Smooth muscle cell (in vitro differentiated cells): ENCODE data around the gene LPIN1. TPM values are rescaled to one million over a fixed set of nuclear protein-coding genes. Genes with fewer than 3 reads are reported as not detected.
A peak's percentile ranks its signal among the peaks of the same experiment; 100 is the strongest.

ENCODE experiments used
- DNase-seq: peaks from one replicate; lab custom pipeline; 2025; ENCODE audit not compliant: unreplicated experiment; lab: John Stamatoyannopoulos, UW
- H2AFZ ChIP-seq: fragments of 200-600 bp; sonication (generic); 2 replicates; pipeline ENCODE4 v1.6.0; 2016; ENCODE audit warnings: antibody characterized with exemption, low read depth, mild to moderate bottlenecking
- H3F3A ChIP-seq: fragments of 200-600 bp; sonication (generic); 2 replicates; pipeline ENCODE4 v1.6.0; 2017; ENCODE audit warnings: antibody characterized with exemption, low read depth
- H3K27ac ChIP-seq: fragments of 200-600 bp; sonication (generic); 2 replicates; pipeline ENCODE4 v1.5.1; 2016; ENCODE audit warnings: low read depth, mild to moderate bottlenecking
- H3K27me3 ChIP-seq: fragments of 200-600 bp; sonication (generic); 2 replicates; pipeline ENCODE4 v1.6.1; 2016; ENCODE audit warnings: low read depth, mild to moderate bottlenecking
- H3K36me3 ChIP-seq: fragments of 200-600 bp; sonication (generic); 2 replicates; pipeline ENCODE4 v1.5.1; 2016; ENCODE audit warnings: low read depth
- H3K4me1 ChIP-seq: fragments of 200-600 bp; sonication (generic); 2 replicates; pipeline ENCODE4 v1.5.1; 2016; ENCODE audit warnings: low read depth
- H3K4me2 ChIP-seq: fragments of 200-600 bp; sonication (generic); 2 replicates; pipeline ENCODE4 v1.6.0; 2016; ENCODE audit warnings: mild to moderate bottlenecking
- H3K4me3 ChIP-seq: fragments of 200-600 bp; sonication (generic); 2 replicates; pipeline ENCODE4 v1.5.1; 2016; ENCODE audit warnings: mild to moderate bottlenecking
- H3K79me2 ChIP-seq: fragments of 200-600 bp; sonication (generic); 2 replicates; pipeline ENCODE4 v1.6.0; 2016; ENCODE audit warnings: low read depth, mild to moderate bottlenecking
- H3K9ac ChIP-seq: fragments of 200-600 bp; sonication (generic); 2 replicates; pipeline ENCODE4 v1.6.0; 2016; ENCODE audit warnings: low read depth
- H3K9me3 ChIP-seq: fragments of 200-600 bp; sonication (generic); replicated peaks from 2 replicates; pipeline ENCODE4 v1.5.1; 2016; ENCODE audit warnings: low read depth
- H4K20me1 ChIP-seq: fragments of 200-600 bp; sonication (generic); 2 replicates; pipeline ENCODE4 v1.6.0; 2016; ENCODE audit warnings: low read depth
- CTCF ChIP-seq: fragments of 200-600 bp; sonication (generic); IDR thresholded peaks from 2 replicates; pipeline ENCODE4 v1.5.1; 2017; ENCODE audit warnings: borderline replicate concordance, mild to moderate bottlenecking, antibody characterized with exemption; ENCODE audit not compliant: insufficient read depth, poor library complexity, severe bottlenecking
- WGBS: methylation state at CpG from one replicate; pipeline ENCODE4 v1.1.7; 2016; ENCODE audit warnings: low lambda C conversion rate; 5-methylcytosine and 5-hydroxymethylcytosine counted together
- polyA plus RNA-seq: library from polyadenylated mRNA; unstranded; fragments of >200 nt; fragmentation: Nextera tagmentation; extraction: Ambion mirVana; gene quantifications from 2 replicates; pipeline ENCODE4 v1.2.1, GENCODE V29; 2016
- total RNA-seq: library from RNA; depleted of rRNA; stranded (reverse); fragments of >200 nt; gene quantifications from 2 replicates; pipeline ENCODE4 v1.2.3, GENCODE V29; 2014

LPIN1 gene
- total and polyA plus RNA-seq, 2 experiments from 2014 or later: 13.8 to 17.9 TPM

GRCh38 chr2:11828933-11829323 lies 82.5 kb downstream of the LPIN1 start:
- peak overlapping the region; percentile 81 for H3K4me2 ChIP-seq
- no peak for TF ChIP-seq CTCF
- no peak overlapping the region for H2AFZ ChIP-seq
- H3K36me3 ChIP-seq: no peaks in the 10 kb centered on the region
- H3K9ac ChIP-seq: no peak overlapping the region
- H3K27ac ChIP-seq: peak overlapping the region; percentile 64
- no peak overlapping the region for H3K4me3 ChIP-seq
- H3K9me3 ChIP-seq: no peaks in the 10 kb centered on the region
- WGBS: 86% methylated on average over 3 of the region's 3 CpGs
- no peaks in the 10 kb centered on the region for H4K20me1 ChIP-seq
- no peak for DNase-seq
- H3F3A ChIP-seq: peaks cover 13% of the 10 kb centered on the region
- H3K79me2 ChIP-seq: no peaks in the 10 kb centered on the region
- peaks cover 19% of the 10 kb centered on the region for H3K4me1 ChIP-seq
- H3K27me3 ChIP-seq: no peaks in the 10 kb centered on the region

DNA sequence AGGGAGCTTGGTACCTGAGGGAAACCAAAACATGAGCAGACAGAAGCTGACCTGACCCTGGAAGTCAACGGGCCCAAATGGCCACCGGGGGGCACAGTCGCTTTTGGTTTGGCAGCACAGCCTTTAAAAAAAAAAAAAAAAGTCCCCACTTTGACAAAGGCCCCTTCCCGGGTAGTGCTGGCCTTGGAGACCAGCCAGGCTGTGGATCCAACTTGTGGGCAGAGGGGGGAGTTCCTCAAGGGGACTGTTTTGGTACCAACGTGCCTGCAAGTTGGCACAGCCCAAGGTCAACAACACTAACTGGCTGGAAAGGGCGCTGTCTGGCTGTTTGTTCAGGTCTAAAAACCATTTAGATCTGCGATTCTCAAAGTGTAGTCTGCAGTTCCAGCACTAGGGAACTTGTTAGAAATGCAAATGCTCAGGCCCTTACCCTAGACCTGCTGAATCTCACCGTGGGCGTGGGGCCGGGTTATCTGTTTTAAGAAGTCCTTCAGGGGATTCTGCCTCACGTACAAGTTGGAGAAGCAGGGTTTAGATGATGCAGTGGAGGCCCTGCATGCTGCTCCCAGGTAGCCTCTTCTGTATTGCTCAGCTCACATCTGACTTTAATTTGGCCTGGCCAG lies 83.0 kb downstream of the LPIN1 start:
- Histone ChIP-seq H3K4me1 (peaks cover 19% of the 10 kb centered on the region), H4K20me1 (no peaks in the 10 kb centered on the region), H3K36me3 (no peaks in the 10 kb centered on the region), H3F3A (peaks cover 13% of the 10 kb centered on the region), H3K27me3 (no peaks in the 10 kb centered on the region), H3K4me3 (peak overlapping the region; percentile 41), H2AFZ (peak overlapping the region; percentile 26), H3K9ac (no peak overlapping the region), H3K9me3 (no peaks in the 10 kb centered on the region), H3K4me2 (peak overlapping the region; percentile 81), H3K79me2 (no peaks in the 10 kb centered on the region), H3K27ac (peak overlapping the region; percentile 64)
- DNase-seq: no peak
- WGBS: 17% methylated on average over 11 of the region's 11 CpGs
- peak; percentile 45 for TF ChIP-seq CTCF

DNA sequence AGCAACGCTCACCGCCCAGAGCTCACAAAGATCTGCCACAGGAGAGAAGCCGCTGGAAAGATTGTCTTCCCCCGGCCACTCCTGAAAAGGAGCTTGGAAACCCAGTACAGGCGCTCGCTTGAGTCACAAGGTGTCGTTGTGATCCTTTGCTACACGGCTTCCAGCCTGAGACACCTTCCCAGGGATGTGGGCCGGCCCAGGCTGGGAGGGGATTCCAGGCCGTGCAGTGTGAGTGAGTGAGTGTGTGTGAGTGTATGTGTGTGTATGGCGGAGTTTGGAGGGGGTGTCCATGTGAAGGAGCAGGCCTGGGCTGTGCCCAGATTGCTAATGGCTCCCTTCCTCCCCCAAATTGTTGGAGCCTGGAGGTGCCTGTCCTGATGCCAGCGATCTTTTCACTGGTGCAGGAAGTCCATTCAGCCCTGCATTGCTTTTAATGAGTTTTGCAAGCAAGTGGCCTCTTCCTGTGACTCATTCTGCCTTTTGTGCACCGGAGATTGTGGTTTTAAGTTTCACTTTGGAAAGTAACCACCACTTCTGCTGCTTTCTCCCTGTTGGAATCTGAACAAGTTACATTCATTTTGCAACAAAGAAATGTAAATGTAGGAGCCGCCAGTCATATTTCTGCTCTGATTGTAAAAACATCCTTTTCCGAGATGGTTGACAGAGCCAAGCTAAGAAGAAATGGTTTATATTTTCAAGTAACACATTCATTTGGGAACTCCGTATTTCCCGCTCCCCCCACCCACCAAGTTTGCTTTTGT lies 83.7 kb downstream of the LPIN1 start:
- no peaks in the 10 kb centered on the region for H3K36me3 ChIP-seq
- H3K4me3 ChIP-seq: peak overlapping the region; percentile 41
- no peaks in the 10 kb centered on the region for H3K79me2 ChIP-seq
- H3K4me1 ChIP-seq: peaks cover 19% of the 10 kb centered on the region
- DNase-seq: peak; percentile 30
- no peaks in the 10 kb centered on the region for H3K27me3 ChIP-seq
- peak overlapping the region; percentile 32 for H3K9ac ChIP-seq
- H2AFZ ChIP-seq: peak overlapping the region; percentile 26
- no peaks in the 10 kb centered on the region for H4K20me1 ChIP-seq
- peak overlapping the region; percentile 81 for H3K4me2 ChIP-seq
- WGBS: 4% methylated on average over 17 of the region's 17 CpGs
- peak; percentile 24 for TF ChIP-seq CTCF
- no peaks in the 10 kb centered on the region for H3K9me3 ChIP-seq
- H3F3A ChIP-seq: peaks cover 13% of the 10 kb centered on the region
- peak overlapping the region; percentile 64 for H3K27ac ChIP-seq
